Measurements from ENCODE around the gene MIA3.

MIA3 gene

DNA sequence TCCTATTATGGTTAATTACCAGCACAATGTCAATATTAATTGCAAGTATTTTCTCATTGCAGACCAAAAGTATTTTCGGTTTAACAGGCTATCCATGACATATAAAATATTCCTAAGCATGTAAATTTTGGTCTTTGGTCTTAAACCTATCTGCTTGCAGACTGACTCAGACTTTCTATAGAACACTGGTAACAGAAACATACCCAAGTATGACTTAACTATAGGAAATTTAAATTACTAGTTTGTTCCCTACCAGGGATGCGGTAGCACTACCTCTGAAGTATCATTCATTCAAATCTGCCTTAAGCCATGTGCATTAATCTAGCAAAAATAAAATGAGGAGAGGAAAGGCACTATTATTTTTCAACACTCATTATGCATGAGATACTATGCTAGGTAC lies 31.1 kb upstream of the MIA3 start:
- TF ChIP-seq CTCF (IDR thresholded peaks at IDR 0.05; ENCODE audit: insufficient read depth, missing control alignments): no peak
- DNase-seq (ENCODE audit: insufficient read length, low spot score) (no peak), FAIRE-seq (peak; percentile 38)

DNA sequence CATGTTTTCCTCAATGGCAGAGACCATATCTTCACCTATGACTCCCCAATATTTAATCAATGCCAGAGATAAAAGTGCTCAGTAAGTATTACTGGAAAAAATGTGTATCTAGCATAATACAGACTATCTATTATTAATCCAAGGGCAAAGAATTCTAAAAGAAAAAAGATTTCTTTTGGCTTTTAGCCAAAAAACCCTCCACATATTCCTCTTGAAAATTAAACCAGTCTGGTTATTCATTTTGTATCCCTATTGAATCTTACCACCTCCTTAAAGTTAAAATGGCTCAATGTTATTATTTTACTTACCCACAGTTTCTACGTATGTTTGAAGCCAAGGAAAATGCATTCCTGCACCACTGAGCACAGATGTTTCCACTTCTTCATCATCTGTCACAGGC lies 29.8 kb upstream of the MIA3 start:
- FAIRE-seq: no peak
- DNase-seq (ENCODE audit: insufficient read length, low spot score): no peak
- no peak for TF ChIP-seq CTCF (IDR thresholded peaks at IDR 0.05; ENCODE audit: insufficient read depth, missing control alignments)

- TF ChIP-seq CTCF (IDR thresholded peaks at IDR 0.05; ENCODE audit: insufficient read depth, missing control alignments): no peak
- DNase-seq (ENCODE audit: insufficient read length, low spot score) (peak; percentile 63), FAIRE-seq (peak; percentile 46)
Observed at GRCh38 chr1:222589462-222590302, 28.2 kb upstream of the MIA3 start, which contains the start of gene TAF1A. Gene TAF1A (minus strand): TSS chr1:222589933.

DNA sequence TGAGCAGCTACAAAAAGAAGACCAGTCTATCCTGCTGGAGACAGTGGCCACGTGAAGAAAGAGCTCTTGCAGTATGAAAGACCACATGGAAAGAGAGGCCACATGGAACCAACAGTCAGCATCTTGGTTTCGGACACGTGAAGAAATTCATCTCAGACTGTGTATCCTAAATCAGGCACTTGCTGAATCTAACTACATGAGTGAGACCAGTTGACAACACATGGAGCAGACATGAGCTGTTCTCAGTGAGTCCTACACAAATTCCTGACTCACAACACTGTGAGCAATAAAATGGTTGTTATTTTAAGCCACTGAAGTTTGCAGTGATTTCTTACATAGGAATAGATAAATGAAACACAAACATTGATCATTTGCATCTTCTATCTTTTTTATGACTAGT lies 25.7 kb upstream of the MIA3 start:
- FAIRE-seq (peak; percentile 64), DNase-seq (ENCODE audit: insufficient read length, low spot score) (no peak)
- no peak for TF ChIP-seq CTCF (IDR thresholded peaks at IDR 0.05; ENCODE audit: insufficient read depth, missing control alignments)

GRCh38 chr1:222594789-222595188 lies 23.1 kb upstream of the MIA3 start:
- no peak for FAIRE-seq
- no peak for DNase-seq (ENCODE audit: insufficient read length, low spot score)
- TF ChIP-seq CTCF (IDR thresholded peaks at IDR 0.05; ENCODE audit: insufficient read depth, missing control alignments): no peak

GRCh38 chr1:222596696-222597095 lies 21.2 kb upstream of the MIA3 start:
- FAIRE-seq (no peak), DNase-seq (ENCODE audit: insufficient read length, low spot score) (no peak)
- TF ChIP-seq CTCF (IDR thresholded peaks at IDR 0.05; ENCODE audit: insufficient read depth, missing control alignments): no peak

DNA sequence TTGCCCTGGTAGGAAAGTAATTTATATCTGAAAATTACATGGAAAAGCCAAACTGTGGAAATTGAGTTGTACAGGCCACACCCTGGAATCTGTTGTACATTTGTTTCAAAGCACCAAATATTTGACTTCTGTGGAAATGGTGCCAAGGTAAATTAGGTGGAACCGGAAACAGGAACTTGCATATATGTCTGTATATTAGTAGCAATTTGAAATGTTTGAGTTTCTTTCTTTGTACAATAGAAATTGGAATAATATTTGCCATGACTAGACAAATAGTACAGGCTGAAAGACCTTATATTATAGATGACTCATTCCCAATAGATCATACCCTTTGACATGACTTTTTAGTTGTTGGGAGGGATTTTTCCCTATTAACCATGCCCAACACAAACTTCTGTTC lies 17.6 kb upstream of the MIA3 start:
- FAIRE-seq: no peak
- TF ChIP-seq CTCF (IDR thresholded peaks at IDR 0.05; ENCODE audit: insufficient read depth, missing control alignments): no peak
- no peak for DNase-seq (ENCODE audit: insufficient read length, low spot score)
